Subcutaneous preadipocyte (primary cell): Measurements from ENCODE around the gene TAF11. TPM values are rescaled to one million over a fixed set of nuclear protein-coding genes. Genes with fewer than 3 reads are reported as not detected.

Experiments used
- total RNA-seq: library from RNA; depleted of rRNA; stranded (reverse); fragments of >200 nt; gene quantifications from 2 replicates; pipeline ENCODE4 v1.2.3, GENCODE V29; 2012

Gene TAF11, protein sequence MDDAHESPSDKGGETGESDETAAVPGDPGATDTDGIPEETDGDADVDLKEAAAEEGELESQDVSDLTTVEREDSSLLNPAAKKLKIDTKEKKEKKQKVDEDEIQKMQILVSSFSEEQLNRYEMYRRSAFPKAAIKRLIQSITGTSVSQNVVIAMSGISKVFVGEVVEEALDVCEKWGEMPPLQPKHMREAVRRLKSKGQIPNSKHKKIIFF
- total RNA-seq: 14.0 and 16.0 TPM in 2 replicates

GRCh38 chr6:34887753-34888513 is at the start of gene TAF11:
Gene TAF11, minus strand, starts transcription at chr6:34888042. Its CDS starts 85 bp downstream, at chr6:34887957.

GRCh38 chr6:34888874-34889555 is 1.2 kb upstream of the TAF11 start, which contains the start of gene ANKS1A:
Gene ANKS1A, plus strand, starts transcription at chr6:34889255. Its CDS starts 148 bp downstream, at chr6:34889403.

Other genes with a start within 250 kb of the TAF11 start
- gene ILRUN, start 191.3 kb downstream of the TAF11 start, total RNA-seq: 31.2 and 40.9 TPM in 2 replicates
- gene SNRPC, start 130.5 kb downstream of the TAF11 start, total RNA-seq: 60.0 and 90.0 TPM in 2 replicates
- gene BLTP3A, start 96.0 kb downstream of the TAF11 start, total RNA-seq: 4.4 and 7.6 TPM in 2 replicates
- 5.5 and 10.0 TPM in 2 replicates for gene ANKS1A, start 1.2 kb upstream of the TAF11 start, total RNA-seq